ENCODE measurements around the gene DPYSL4.

Gene DPYSL4

DNA sequence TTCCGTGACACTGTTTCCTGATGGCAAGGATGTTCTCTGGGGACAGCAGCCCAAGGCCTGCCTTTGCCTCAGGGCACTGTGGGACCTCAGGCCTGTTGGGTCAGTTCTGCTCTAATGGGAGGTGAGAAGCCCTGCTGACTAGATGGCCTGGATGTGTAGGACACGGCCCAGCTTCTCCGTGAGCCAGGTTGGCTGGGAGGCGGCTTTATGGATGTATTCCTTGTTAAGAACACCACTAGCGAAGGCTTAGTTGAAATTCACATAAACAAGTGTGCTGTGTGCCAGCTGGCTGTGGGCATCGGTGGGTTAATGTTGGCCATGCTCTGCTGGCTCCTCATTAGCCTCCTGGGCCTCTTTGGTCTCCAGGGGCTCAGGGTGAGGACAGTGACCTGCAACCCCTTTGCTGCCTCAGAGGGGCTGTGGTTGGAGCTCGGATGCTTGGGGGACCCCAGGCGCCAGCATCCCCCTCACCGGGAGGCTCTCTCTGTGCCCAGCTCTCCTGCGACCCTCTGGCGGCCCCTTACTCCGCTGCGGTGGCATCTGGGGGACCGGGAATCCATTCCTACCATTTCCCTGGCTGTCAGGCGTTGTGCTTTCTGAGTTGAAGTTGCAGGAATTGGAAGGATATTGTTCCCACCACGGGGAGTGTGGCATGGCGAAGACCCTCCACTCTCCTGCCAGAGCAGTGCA, 22.8 kb upstream of the DPYSL4 start:
- no peak for DNase-seq (ENCODE audit: low read depth in 2 of 2)

DNA sequence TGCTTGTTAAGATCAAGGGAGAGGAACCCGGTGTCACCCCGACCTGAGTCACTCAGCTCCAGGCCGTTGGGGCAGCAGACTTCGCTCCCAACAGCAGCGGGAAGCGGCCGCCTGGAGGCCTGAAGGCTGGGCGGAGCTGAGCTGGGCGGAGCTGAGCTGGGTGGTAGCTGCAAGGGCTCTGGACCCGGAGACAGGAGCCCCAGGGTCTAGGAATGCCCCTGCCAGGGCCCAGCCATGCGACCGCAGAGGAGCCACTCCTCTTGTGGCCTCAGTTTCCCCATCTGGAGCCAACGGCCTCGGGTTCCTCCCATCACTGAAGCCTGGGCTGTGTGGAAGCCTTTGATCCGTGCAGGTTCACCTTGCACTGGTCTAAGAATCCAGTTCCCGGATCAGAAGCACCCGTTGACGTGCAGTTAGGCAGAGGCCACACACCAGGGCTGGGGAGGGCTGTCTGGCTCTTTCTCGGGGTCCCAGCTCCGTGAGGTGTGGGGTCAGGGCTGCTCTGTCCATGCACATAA, 21.9 kb upstream of the DPYSL4 start:
- no peak for DNase-seq (ENCODE audit: low read depth in 2 of 2)

- DNase-seq (ENCODE audit: low read depth in 2 of 2): no peak
Observed at GRCh38 chr10:132165416-132165980, 21.2 kb upstream of the DPYSL4 start.

DNA sequence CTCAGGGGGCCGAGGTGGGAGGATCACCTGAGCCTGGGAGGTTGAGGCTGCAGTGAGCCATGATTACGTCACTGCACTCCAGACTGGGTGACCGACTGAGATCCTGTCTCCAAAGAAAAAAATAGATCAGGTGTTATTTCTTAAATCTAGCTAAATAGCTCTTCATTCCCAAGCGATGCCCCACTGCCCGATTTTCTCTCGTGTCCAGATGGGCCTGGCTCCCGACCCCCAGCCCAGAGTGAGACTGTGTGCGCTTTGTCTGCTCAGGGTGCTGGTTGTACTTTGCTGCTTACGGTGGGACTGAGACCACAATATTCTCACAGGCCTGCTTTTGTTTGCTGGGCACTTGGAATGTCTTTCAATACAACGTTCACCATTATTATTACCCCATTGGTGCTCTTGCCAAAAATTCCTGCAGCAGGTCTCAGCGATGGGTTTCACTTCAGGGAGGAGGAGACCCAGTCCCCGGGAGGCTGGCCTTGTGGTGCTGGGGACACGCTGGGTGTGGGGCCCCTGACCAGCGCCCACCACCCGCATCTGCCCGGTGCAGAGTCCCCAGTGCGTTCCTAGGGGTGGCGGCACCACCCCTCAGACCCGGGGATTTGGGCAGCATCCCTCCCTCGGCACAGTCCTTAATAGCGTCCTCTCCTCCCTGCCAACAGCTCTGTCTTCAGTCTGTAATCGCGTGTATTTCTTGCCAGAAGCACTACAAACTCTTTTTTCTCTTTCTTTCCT, 20.4 kb upstream of the DPYSL4 start:
- no peak for DNase-seq (ENCODE audit: low read depth in 2 of 2)

- no peak for DNase-seq (ENCODE audit: low read depth in 2 of 2)
Observed at GRCh38 chr10:132167041-132167674, 19.6 kb upstream of the DPYSL4 start.

GRCh38 chr10:132167976-132168375, 18.8 kb upstream of the DPYSL4 start:
- no peak for DNase-seq (ENCODE audit: low read depth in 2 of 2)

DNA sequence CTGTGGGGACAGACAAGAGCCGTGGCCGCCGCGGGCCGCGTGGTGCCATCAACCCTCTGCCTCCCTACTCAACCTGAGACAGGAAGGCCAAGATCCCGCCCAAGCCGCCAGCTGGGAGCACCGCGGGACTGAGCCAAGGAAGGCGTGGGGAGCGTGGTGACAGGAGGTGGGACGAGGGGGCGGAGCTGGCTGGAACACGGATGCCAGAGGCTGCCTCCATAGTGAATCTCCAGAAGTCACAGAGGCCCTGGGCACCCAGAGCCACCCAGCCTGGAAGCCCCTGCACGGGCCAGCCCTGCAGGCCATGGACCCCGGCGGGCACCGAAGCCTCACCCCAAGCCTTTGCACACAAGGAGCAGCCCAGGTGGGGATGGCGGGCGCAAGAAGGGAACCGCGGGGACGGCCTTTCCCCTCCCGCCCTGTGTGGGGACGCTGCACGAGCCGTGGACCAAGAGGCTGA, 18.1 kb upstream of the DPYSL4 start:
- DNase-seq (ENCODE audit: low read depth in 2 of 2): no peak

DNA sequence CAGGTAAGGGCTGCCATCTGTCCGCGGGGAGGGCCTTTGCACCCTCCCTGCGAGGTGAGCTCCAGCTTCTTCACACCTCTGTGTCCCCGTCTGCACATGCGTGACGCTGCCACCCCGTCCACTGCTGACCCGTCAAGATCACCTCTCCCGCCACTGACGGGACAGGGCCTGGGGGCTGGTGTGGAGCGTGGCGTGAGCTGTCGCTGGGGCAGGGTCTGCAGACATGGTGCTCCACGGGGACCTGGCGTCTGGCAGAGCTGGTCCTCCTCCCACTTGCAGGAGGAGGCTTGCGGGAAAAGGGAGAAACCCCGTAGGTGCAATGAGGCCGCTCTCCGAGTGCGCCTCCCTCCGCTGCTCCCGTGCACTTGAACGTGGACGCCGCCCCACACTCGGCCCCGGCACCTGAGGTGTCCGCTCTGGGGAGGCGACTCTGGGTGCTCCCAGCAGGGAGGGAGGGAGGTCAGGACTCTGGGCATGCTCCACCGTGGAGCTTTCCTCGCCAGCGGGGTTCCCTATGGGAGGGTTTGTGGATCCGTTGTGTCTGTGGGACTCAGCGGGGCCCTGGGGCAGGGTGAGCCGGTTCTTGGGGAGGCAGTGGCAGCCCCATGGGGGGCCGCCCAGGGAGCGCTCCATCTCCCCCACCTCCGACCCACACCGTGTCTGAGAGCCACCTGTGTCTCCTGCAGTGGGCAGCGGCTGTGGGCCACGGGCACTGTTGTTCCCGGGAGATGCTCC, 17.6 kb upstream of the DPYSL4 start:
- no peak for DNase-seq (ENCODE audit: low read depth in 2 of 2)

DNA sequence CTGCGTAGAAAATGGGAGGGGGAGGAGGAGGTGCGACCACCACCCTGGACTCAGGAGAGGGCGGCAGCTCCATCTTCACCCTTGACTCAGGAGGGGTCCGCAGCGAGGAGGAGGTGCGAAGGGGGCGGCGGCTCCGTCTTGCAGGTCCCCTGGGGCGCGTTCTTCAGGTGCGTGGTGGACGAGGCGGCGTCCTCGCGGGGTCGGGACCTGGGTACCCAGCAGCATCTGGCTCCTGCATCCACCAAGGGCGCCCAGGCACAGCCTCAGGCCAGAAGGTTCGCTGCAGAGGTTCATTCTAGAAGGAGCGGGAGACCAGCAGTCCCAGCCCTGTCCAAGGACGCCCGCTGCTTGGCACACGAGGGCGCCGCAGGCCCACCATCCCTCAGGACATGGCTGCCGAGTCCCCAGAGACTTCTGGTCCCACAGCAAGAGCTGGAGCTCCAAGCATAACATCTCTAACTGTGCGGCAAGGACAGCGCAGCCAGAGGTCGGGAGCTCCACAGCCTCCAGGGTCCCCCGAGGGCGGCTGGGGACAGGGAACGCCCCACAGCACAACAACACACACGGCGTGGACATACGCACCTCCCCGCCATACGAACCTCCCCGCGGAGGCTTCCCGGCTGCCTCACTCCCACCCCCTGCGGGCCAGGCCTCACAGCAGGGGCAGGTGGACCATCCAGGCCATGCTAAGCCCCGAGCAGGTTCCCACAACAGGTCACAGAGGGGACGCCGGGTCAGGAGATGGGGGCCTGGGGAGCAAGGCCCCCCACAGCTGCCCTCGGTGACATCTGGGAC, 16.8 kb upstream of the DPYSL4 start:
- no peak for DNase-seq (ENCODE audit: low read depth in 2 of 2)

DNA sequence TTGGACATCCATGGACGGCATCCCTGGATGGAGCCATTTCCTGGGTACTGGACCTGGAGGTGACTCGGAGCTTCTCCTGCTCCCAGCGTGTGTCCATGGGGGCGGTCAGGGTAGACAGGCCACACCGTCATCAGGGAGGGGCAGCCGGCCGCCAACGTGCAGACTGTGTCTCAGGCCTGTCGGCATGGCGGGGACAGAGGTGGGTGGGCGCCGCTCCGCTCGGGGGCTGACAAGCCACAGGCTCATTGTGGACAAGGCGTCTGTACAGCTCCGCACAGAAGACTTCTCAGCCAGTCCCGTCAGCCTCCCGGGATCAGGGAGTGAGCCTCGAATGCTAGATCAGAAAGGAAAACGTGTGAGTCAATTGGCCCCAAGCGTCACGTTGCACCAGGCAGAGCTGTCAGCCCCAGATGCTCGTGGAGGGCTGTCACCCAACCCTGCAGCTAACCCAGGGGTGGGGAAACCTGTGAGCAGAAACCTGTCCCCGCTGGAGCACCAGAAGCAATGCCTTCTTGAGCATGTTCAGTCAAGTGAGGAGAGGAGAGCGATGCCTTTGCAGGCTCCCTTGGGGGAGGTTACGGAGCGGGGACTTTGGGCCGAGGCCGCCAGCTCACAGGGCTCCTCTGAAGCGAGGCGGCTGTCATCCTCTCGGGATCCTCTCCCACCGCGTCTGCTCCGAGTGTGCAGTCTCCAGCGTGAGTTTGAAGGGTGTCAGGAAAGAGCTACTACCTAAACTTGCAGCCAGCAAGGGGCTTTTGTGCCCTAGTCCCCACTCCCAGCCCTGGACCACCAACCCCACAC, 16.0 kb upstream of the DPYSL4 start:
- DNase-seq (ENCODE audit: low read depth in 2 of 2): no peak

GRCh38 chr10:132172091-132173066, 14.4 kb upstream of the DPYSL4 start:
- no peak for DNase-seq (ENCODE audit: low read depth in 2 of 2)

DNA sequence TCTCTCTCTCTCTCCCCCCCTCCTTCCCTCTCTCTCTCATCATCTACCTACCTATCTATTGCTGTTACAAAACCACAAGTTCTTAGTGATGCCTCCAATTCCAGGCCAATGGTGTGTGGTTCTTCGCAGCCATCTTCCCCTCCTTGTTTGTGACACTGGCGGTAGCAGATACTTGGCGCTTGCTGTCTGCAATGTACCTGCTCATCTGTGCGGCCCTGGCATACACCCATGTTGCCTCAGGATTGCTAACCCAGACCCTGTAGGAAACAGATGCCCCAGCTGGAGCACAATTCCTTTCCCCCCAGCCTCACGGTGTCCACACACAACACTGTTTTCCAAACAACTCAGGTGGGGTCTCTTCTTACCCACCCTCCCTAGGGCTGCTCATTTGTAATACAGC, 13.6 kb upstream of the DPYSL4 start:
- no peak for DNase-seq (ENCODE audit: low read depth in 2 of 2)

GRCh38 chr10:132174237-132174636, 12.5 kb upstream of the DPYSL4 start:
- no peak for DNase-seq (ENCODE audit: low read depth in 2 of 2)

- no peak for DNase-seq (ENCODE audit: low read depth in 2 of 2)
Observed at GRCh38 chr10:132175408-132175807, 11.3 kb upstream of the DPYSL4 start.

DNA sequence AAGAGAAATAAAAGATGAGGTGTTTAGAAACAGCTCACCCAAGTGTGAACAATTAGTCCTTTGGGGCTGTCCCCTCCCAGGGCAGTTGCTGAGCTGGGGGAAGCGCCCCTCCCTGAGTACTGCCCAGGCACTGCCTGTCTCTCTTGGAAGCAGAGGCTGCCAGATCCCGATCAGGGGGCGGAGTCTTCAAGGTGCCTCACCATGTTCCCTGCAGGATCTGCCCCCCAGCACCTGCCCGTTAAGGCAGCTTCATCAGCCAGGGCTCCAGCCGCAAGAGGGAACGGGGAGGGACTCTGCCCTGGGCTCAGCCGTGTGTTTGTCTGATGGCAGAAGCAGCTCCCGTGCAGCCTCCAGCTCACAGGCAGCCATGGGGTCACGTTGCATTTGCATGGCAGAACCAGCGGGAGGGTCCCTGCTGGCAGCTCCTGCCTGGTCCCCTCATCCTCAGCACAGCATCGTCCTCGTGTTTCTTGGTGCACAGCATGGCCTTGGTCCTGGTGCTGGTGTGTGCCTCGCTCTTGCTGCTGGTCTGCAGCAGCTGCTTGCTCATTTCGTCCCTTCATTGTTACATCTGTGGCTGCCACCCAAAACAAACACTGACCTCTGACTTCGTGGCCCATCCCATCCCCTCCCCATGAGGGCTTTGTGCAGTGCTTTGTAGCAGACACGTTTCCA, 10.7 kb upstream of the DPYSL4 start:
- DNase-seq (ENCODE audit: low read depth in 2 of 2): no peak

- DNase-seq (ENCODE audit: low read depth in 2 of 2): no peak
Observed at GRCh38 chr10:132176623-132177500, 9.9 kb upstream of the DPYSL4 start.

DNA sequence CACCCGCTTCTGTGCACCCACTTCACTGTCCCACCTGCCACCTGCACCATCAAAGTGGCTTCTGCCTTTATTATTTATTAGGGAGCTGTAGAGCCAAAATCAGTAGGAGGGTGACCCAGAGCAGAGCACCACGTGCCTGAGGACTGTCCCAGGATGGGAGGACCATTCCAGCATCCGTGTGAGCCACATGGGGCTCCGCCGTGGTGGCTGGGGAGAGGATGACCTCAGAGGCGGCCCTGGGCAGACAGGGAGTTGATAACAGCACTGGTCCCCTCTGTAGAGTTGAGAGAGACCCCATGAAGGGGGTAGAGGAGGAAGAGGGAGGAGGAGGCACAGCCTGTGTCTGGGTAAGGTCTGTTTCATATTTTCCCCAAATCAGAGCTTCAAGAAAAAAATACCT, 8.7 kb upstream of the DPYSL4 start:
- DNase-seq (ENCODE audit: low read depth in 2 of 2): no peak

Data from stimulated activated CD8-positive, alpha-beta memory T cell treated with anti-CD3 and anti-CD28 coated beads, Interleukin-2, amount 100 ng/mL, for 1 hour (primary cell).